ENCODE results near the gene DAB2IP.

Gene DAB2IP

DNA sequence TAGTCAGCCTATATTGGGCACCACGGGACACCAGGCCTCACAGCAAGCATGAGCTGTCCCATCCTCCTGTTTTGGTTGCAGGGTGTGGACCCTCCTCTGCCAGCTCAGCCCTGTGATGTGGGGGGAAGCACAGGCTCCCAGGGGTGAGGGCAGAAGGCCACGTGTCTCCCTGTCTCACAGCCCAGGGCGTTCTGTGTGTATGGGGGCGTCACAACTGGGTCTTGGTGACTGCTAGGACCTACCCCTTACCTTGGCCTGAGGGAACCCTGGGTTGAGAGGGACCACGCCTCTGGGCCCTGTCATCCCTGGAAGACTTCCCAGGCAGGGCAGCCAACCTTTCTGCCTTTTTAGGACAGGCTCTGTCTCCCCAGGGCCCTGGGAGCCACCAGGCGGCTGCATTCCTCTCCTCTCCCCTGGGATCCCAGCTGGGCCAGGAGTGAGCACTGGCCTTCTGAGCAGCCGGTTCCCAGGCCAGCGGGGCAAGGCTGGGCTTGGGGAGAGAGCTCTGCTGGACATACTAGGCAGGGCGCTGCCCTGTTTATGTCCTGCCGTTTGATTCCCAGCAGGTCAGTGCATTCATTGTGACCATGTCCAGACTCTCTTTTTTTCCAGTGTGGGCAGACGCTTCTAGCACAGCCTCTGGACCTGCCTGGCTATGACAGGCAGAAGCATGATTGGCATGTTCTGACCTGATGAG is 97.4 kb downstream of the DAB2IP start:
- no peak for DNase-seq

DNA sequence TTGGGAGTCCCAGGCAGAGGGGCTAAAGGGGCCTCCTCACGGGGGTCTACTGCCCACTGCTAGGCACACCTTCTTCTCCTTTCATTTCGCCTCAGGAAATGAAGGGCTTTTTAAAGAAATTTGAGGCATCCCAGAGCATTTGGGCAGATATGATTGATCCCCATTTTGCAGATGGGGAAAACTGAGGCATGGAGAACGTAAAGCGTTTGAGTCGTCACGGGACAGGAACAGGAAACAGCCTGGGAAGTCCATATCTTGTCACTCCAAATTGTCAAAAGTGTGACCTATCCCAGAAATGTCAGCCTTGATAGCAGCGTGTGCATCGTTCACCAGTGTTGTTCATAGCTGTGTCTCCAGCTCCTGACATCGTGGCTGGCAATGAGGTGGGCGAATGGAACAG is 98.2 kb downstream of the DAB2IP start:
- no peak for DNase-seq

DNA sequence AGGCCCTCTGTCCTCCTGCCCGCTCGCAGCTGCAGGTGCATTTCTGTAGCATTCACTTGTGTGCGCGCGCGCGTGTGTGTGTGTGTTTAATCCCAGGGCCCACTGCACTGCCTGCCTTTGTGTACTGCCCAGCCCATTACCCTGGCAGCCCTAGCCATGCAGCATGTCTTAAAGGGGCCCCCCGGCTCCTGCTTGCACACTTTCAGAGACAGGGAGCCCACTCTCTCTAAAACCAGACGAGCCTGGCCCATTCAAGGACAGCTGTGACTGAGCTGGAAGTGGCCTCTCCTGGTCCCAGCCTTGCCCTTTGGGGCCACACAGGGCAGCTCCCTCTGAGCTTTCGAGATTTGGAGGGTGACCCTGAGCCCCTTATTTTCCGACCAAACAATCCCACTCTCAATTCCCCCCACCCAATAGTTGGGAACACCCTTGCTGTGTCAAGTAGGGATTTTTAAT is 98.9 kb downstream of the DAB2IP start:
- DNase-seq: no peak

DNA sequence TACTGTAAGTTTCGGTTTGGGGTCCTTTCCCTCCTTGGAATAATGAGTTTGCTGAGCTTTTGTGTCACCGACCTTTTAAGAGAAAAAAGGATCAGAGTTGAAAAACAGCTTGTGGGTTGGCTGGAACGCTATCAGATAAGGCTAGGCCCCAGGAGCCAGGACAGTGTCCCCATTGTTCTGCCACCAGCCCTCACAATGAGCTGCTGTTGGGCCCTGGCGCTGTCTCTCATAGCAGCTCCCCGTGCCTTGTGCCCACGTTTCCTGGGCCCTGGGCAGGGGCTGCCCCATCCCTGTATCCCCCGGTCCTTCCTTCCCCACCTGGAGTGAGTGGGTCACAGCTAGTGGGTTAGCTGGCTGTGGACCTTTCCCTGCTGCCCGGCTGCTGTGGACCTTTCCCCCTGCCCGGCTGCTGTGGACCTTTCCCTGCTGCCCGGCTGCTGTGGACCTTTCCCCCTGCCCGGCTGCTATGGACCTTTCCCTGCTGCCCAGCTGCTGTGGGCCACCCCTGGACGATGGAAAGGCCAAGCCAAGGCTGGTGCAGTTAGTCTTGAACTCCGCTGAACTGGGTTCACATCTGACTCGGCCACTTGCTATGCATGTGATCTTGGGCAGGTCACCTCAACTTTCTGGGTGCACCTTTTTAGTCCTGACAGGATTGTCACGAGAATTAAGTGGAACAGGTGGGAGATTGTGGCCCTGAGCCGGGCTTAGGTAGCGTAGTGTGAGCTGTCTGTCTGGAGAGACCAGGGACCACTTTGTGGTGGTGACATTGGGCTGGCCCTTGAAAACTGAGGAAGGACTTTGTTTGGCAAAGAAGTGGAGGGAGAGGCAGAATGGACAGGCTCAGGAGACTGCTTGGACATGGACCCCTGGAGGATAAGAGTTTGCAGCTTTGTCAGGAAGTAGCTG is 99.5 kb downstream of the DAB2IP start:
- no peak for DNase-seq

DNA sequence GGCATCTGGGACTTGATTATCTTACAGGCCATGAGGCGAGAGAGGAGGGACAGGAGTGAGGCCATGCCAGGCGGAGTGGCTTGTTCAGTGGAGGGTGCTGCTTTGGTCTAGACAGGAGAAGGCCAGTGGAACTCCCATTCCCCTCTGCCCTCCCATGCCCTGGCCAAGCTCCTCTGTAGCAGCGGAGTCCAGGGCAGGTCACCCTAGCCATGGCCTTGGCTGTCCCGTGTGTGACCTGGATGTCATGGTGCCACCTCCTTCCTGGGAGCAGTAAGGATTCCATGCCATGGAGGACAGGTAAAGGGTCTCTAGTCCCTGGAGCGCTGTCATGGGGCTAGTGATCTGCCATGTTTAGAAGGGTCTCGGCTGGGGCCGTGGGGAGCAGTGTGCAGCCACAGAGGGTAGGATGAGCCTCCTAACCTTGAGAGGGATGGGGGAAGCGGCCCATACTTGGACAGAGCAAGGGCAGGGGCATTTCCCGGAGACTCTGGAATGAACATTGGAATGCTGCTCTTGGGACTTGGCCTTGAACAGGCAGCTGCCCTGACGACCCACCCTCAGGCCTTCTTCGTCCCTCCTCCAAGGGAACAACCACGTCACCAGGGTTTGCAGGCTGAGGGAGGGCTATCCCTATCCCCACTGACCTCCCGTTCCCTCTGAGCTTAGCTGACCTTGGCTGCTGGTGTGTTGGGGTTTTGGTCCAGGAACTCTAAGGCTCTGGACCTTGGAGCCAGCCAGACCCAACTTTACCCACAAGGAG is 100.4 kb downstream of the DAB2IP start:
- no peak for DNase-seq

DNA sequence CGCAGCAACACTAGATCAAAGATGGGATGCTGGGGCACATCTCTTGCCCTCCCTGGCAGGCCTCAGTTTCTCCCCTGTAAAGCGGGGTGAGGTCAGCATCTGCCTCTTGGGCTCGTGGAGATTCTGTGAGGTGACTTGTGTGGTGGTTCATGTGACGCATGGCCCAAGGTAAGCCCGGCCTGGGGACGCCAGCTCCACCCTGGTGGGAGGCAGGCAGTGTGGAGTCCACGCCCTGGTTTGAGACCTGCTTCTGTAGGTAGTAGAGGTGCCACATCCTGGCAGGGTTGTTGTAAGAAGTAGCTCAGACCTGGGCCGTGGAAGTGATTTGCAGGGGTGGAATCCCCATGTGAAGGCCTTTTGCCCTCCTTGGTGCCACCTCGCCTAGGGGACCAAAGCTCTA is 101.5 kb downstream of the DAB2IP start:
- DNase-seq: no peak

DNA sequence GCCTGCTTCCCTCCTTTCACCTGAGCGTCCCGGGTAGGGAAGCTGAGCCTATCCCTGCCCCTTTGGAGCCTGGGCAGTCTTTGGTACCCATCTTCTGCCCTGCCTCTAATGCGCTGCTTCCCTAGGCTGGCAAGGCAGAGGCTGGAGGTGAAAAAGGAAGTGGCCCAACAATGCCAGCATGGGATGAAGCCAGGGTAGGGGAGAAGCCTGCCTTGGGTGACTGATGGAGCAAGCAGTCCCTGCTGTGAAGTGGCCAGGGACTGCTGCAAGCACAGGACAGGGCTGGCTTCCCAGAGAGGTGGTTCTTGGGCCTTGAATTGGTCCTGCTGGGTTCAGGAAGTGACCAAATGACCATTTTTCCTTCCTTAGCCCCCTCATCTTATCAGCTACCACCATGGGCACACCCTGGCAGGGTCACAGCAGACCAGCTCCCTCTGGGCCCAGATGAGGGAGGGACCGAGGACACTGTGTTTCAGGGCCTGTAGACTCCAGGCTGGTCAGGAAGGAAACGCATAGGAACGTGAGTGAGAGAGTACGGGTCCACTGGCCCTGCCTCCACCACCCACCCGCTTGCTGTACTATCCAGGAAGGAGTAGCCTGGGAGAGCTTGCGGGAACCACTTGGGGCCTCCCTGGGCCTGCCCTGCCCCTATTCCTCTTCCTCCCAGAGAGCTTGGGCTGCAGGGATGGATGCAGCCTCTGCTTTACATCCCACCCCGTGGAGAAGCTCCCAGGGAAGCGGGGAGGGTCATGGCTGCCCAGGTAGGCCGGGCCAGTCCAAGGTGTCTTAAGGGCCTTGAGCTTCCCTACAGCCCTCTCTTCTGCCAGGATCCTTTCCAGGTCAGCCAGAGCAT is 102.6 kb downstream of the DAB2IP start:
- no peak for DNase-seq

DNA sequence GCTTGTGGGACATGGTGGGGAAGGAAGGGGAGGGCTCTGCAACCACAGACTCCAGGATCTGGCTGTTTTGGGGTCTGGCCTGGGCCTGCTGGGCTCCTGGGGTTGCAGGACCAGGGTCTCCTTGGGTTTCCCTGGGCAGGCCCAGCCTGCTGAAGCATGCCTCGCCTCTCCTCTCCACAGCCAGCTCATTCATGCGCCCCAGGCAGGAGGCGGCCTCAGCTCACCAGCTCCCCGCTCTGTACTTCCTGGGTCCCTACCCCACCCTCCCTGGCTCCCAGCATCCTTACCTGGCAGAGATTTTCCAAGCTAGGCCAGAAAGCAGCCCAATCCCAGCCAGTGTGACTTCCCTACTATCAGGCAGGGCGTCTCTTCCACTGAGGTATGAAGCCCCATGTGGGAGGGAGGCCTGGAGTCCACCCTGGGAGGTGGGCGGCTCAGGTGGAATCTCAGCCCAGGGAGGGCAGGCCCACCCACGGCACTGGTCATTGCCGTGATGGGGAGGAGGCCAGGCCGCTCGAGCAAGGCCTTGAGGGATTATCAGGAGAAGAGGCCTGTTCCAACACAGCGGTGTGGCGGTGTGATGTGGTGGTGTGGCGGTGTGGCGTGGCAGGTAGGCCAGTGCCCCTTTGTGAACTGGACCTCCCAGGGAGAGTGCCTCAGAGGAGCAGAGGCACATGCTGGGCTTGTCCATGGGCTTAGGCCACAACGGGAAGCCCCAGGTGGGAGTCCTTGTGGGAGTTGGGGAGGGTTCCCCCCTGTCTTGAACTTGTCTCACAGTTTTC is 103.4 kb downstream of the DAB2IP start:
- no peak for DNase-seq

DNA sequence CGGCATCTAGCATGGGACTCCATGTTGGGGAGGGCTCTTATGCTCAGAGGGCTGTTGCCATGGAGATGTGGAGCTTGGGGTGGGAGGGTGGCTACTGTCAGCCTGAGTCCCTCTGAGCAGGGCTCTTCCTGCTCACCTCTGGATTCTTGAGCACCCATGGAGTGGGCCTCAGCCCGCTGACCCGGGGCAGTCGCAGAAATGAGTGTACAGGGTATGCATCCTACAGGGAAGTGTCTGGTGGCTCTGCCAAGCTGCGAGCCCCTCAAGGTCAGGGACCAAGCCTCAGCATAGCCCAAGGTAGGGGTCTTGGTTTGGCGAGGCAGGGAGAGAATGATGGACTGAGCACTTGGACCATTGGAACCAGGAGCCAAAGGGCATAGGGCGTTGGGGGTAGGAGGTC is 104.1 kb downstream of the DAB2IP start:
- no peak for DNase-seq

DNA sequence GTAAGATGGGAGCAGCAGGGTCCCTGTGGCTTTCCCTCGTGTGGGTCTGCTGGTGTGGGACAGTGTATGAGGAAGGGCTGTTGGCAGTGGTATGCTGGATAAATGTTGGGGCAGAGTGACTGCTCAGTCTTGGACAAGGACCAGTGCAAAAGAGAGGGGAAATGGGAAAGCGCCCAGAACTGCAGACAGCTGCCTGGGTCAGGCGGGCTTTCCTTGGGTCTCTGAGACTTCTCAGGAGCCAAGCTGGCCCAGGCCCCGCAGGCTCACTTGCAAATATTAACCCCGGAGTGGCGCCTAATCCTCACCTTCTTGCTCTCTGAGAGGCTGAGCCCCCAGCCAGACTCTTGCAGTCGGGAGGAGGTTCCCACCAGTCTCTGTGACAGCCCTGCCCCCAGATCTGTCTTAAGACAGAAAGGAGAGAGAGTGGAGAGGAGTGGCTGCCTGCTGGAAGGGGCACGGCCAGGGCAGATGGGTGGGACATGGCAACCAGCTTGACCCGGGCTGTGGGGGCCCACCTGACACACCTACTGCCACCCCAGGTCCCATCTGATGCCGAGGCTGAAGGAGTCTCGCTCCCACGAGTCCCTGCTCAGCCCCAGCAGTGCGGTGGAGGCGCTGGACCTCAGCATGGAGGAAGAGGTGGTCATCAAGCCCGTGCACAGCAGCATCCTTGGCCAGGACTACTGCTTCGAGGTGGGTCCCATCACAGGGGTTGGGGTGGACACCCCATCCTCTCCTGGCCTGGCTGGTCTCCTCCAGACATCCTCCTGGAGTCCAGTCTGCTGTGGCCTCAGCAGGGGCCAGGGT is 105.2 kb downstream of the DAB2IP start:
- no peak for DNase-seq

DNA sequence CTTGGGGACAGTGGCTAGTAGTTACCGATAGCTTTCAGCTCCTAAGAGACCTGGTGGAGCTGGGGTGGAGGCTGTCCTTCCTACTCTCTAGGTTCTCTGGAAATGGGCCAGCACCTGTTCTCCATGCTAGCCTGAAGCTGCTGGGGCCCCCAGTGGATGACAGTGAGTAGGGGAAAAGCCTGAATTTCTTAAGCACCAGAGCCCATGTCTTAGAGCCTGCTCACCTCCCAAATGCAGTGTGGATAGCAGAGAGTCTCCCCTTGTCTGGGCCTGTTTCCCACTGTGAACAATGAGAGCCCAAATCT is 105.8 kb downstream of the DAB2IP start:
- DNase-seq: no peak

DNA sequence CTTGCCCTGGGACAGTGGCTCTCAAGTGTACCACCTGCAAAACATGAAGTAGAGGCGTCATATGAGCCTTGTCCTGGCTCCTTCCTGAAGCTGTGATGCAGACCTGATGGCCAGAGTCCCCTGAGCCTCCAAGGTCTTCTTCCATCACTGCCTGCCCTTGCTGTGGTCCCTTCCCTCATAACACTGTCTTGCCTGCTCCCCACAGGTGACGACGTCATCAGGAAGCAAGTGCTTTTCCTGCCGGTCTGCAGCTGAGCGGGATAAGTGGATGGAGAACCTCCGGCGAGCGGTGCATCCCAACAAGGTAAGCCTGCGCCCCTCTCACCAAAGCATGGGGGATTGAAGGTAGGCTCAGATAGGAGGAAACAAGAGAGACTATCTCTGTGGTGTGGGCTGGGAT is 107.3 kb downstream of the DAB2IP start:
- DNase-seq: no peak

DNA sequence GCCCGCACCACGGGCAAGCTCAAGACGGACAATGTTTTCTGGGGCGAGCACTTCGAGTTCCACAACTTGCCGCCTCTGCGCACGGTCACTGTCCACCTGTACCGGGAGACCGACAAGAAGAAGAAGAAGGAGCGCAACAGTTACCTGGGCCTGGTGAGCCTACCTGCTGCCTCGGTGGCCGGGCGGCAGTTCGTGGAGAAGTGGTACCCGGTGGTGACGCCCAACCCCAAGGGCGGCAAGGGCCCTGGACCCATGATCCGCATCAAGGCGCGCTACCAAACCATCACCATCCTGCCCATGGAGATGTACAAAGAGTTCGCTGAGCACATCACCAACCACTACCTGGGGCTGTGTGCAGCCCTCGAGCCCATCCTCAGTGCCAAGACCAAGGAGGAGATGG is 108.6 kb downstream of the DAB2IP start:
- no peak for DNase-seq

DNA sequence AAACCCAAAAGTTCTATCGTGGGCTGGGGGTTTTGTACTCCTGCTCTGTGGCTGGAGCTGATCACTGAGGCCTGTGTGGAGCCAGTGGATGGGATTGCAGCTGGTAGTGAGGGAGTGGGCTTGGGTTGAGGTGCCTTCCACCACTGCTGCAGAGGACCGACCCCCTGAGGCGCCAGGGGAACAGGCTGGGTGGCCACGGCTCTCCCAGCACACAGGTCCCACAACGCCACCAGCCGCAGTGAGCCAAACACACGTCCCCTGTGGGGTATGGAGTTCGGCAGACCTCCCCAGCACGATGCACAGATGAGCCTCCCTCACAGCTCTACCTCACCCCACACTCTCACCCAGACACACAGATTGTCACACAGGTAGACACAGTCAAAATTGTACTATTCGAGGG is 109.1 kb downstream of the DAB2IP start:
- DNase-seq: no peak

DNA sequence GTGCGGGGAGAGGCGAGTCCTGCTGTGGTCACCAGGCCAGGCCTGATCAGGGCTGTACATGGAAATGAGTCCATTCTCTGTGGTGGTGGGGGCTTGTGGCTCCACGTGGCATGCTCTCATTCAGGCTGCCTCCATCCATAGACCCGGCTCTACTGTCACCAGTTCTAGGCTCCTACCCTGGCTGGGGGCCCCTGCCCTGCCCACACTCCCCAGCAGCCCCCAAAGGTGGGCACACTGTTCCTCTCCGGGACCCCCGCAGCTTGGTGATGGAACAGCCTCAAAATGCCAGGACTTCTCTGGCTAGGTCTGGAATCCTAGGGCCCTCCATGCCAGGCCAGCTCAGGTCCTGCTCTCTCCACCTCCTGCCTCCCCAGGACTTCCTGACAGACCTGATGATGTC is 111.7 kb downstream of the DAB2IP start:
- no peak for DNase-seq

DNA sequence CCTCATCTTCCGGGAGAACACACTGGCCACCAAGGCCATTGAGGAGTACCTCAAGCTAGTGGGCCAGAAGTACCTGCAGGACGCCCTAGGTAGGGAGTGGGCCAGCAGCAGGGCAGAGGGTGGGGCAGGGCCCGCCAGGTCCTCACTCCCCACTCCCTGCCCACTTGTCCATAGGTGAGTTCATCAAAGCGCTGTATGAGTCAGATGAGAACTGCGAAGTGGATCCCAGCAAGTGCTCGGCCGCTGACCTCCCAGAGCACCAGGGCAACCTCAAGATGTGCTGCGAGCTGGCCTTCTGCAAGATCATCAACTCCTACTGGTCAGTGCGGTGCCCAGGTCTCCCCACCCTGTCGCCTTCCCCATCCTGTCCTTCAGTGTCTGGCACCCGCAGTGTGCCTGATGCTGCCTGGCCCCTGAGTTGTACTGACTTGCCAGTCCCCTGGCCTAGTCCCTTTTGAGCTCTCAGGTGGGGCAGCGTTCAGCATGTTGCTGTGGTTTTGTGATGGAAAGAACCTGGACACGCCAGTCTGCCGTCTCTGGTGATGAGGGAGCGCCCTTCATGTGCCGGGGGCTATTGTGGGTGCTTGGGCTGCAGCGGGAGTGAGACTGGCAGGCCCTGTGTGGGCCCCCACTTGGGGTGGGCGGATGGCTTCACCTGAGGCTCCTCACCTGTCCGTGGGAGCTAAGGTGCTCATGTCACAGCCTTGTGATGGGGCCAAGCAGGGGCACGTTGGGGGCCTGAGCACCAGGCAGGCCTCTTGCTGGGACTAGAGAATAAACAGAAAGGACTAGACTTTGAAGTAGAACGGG is 112.3 kb downstream of the DAB2IP start:
- no peak for DNase-seq

DNA sequence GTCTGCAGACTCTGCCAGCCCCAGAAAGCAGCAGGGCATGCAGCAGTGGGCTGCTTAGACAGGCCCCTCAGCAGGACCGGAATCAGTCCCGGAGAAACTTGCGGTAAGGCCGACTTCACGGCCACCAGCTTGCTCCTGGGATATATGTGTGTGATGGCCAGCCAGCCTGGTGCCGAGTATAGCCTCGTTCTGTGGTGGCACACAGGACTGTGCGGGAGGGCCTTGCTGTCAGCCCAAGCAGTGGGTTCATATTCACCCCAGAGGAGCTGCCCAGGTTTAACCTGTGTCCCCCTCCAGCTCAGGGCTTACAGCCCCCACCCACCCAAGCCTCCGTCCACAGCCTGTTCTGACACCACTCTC is 112.9 kb downstream of the DAB2IP start:
- no peak for DNase-seq

DNA sequence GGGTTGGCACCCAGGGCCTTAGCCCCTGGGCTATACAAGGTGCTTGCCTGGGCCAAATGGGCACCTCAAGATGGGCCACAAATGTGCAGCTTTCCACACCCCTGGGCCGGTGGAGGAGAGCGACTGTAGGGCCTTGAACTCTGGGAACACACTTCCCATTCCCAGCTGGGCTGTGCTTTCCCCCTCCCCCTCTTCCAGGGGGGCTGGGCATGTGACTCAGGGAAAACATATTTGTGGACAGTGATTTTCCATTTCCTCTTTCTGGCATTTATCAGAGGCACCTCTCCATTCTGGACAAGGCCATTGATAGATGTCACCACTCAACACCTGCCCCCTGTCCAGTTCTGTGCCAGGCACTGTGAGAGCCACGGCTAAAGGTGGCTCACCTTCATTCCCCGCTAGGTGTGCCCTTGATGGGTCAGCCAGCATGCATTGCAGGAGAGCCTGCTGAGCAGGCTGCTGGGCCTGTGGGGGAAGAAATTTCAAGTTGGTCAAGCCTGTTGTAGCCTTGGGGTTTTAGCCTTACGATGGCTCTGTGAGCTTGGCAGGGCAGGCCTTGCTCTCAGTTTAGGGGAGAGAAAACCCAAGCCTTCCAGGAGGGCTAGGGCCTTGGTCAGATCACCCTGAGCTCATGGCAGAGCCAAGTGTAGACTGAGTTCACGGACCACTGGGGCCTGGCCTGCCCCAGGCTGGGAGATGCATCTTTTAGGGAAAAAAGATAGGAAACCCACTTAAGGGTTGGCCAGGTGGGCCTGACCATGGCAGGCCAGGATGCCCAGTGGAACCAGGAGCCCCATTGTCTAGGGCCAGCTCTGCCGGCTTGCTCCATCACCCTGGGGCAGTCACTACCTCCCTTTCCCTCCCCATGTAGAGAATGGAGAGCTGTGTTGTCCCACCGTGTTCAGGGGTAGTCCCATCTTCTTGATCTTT is 113.9 kb downstream of the DAB2IP start:
- no peak for DNase-seq

DNA sequence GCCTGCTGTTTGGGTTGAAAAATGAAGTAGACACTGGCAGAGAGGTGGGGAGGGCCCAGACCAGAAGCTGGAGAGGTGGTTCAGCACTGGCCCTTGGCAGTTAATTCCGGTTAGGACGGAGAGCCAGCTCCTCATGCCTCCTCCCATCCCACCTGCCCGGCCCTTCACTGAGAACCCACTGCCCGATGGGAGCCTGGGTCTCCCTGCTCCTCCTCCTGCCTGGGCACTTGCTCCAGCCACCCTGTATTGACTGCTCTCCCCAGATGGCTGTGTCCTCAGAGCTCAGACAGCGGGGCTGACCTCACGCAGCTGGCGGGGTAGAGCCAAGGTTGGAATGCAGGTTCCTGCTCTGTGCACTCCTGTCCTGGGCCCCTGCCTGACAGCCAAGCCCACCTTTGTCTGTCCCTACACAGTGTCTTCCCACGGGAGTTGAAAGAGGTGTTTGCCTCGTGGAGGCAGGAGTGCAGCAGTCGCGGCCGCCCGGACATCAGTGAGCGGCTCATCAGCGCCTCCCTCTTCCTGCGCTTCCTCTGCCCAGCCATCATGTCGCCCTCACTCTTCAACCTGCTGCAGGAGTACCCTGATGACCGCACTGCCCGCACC is 114.7 kb downstream of the DAB2IP start:
- DNase-seq: no peak

Measured in NCI-H1694 (cell line).